ENCODE measurements around the gene DGUOK.
A peak's percentile ranks its signal among the peaks of the same experiment; 100 is the strongest.

Gene DGUOK

DNA sequence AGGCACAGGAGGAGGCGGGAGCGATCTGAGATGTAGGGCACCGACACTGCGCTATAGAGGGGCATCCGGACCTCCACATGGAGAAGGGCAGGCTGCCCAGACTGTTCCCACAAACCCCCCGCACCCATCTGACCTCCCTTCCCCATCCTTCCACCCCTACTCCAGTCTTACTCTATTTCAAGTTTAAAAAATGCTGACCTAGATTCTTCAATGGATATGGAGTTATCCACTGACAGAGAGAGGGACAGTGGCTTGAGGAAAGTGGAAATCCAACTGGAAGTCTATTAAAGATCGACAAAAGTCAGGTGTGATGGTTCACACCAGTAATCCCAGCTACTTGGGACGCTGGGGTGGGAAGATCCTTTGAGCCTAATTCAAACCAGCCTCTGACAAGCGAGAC is 5.1 kb upstream of the DGUOK start:
- TF ChIP-seq, protein P1, sequence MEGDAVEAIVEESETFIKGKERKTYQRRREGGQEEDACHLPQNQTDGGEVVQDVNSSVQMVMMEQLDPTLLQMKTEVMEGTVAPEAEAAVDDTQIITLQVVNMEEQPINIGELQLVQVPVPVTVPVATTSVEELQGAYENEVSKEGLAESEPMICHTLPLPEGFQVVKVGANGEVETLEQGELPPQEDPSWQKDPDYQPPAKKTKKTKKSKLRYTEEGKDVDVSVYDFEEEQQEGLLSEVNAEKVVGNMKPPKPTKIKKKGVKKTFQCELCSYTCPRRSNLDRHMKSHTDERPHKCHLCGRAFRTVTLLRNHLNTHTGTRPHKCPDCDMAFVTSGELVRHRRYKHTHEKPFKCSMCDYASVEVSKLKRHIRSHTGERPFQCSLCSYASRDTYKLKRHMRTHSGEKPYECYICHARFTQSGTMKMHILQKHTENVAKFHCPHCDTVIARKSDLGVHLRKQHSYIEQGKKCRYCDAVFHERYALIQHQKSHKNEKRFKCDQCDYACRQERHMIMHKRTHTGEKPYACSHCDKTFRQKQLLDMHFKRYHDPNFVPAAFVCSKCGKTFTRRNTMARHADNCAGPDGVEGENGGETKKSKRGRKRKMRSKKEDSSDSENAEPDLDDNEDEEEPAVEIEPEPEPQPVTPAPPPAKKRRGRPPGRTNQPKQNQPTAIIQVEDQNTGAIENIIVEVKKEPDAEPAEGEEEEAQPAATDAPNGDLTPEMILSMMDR (IDR thresholded peaks at IDR 0.05; ENCODE audit: low read length, missing control alignments), result no peak
- H3K4me3 ChIP-seq (replicated peaks; ENCODE audit: low read depth, low read length), result no peak overlapping the region
- no peak for DNase-seq (ENCODE audit: low read depth)

GRCh38 chr2:73922681-73923080 is 4.0 kb upstream of the DGUOK start:
- DNase-seq (ENCODE audit: low read depth), result no peak
- TF ChIP-seq, protein P1 (IDR thresholded peaks at IDR 0.05; ENCODE audit: low read length, missing control alignments), result no peak

GRCh38 chr2:73925033-73925704 is 1.5 kb upstream of the DGUOK start:
- DNase-seq (ENCODE audit: low read depth), result no peak
- TF ChIP-seq, protein P1 (IDR thresholded peaks at IDR 0.05; ENCODE audit: low read length, missing control alignments), result no peak
- no peak overlapping the region for H3K4me3 ChIP-seq (replicated peaks; ENCODE audit: low read depth, low read length)

More at GRCh38 chr2:73922681-73923080, 4.0 kb upstream of the DGUOK start:
- H3K4me3 ChIP-seq (replicated peaks; ENCODE audit: low read depth, low read length), result no peak overlapping the region

GRCh38 chr2:73925853-73926492 is 707 bp upstream of the DGUOK start:
- no peak for DNase-seq (ENCODE audit: low read depth)
- TF ChIP-seq, protein P1 (IDR thresholded peaks at IDR 0.05; ENCODE audit: low read length, missing control alignments), result no peak
- H3K4me3 ChIP-seq (replicated peaks; ENCODE audit: low read depth, low read length), result peak overlapping the region; percentile 94

DNA sequence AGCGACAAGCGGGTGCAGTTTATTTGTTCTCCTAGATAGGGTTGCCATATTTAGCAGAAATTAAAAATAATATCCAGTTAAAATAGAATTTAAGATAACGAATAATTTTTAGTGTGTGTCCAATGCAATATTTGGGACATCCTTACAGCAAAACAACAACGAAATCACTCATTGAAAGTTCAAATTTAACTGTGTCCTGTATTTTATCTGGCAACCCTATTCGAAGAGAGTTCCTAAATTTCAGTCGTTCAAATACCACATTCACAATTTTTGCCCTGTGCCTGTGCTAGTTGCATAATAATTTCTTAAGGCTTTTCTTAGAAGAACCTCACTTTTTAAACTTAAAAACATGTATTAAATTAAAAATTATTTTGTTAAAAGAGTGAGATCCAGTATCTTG is 664 bp downstream of the DGUOK start:
- peak overlapping the region; percentile 94 for H3K4me3 ChIP-seq (replicated peaks; ENCODE audit: low read depth, low read length)
- DNase-seq (ENCODE audit: low read depth), result no peak
- TF ChIP-seq, protein P1 (IDR thresholded peaks at IDR 0.05; ENCODE audit: low read length, missing control alignments), result no peak

DNA sequence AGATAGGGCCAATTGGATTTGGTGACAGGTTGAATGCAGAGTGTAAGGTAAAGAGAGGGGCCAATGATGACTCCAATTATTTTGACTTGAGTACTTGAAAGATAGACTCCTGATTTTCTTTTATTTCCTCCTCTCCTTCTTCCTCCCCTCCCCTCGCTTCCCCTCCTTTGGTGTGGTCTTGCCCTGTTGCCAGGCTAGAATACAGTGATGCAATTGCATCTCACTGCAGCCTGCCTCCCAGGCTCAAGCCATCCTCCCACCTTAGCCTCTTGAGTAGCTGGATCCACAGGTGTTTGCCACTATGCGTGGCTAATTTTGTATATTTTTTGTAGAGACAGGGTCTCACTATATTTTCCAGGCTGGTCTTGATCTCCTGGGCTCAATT is 2.3 kb downstream of the DGUOK start:
- TF ChIP-seq, protein P1 (IDR thresholded peaks at IDR 0.05; ENCODE audit: low read length, missing control alignments), result no peak
- no peak for DNase-seq (ENCODE audit: low read depth)
- H3K4me3 ChIP-seq (replicated peaks; ENCODE audit: low read depth, low read length), result no peak overlapping the region

GRCh38 chr2:73930386-73930785 is 3.7 kb downstream of the DGUOK start:
- H3K4me3 ChIP-seq (replicated peaks; ENCODE audit: low read depth, low read length), result no peak overlapping the region
- TF ChIP-seq, protein P1 (IDR thresholded peaks at IDR 0.05; ENCODE audit: low read length, missing control alignments), result no peak
- no peak for DNase-seq (ENCODE audit: low read depth)

Measured in fibroblast of pulmonary artery (primary cell).